CD4-positive, alpha-beta T cell treated with Interleukin-12 subunit alpha and Interleukin-12 subunit beta, for 1 hour (primary cell): ENCODE data around the gene RETREG1.
A peak's percentile ranks its signal among the peaks of the same experiment; 100 is the strongest.

Experiments used
- DNase-seq: peaks from one replicate; pipeline ENCODE4 v3.0.0-alpha.2; 2020

The RETREG1 gene

GRCh38 chr5:16579142-16579847, 37.5 kb downstream of the RETREG1 start:
- DNase-seq, result no peak

- no peak for DNase-seq
Observed at GRCh38 chr5:16578474-16578883, 38.3 kb downstream of the RETREG1 start.

DNA sequence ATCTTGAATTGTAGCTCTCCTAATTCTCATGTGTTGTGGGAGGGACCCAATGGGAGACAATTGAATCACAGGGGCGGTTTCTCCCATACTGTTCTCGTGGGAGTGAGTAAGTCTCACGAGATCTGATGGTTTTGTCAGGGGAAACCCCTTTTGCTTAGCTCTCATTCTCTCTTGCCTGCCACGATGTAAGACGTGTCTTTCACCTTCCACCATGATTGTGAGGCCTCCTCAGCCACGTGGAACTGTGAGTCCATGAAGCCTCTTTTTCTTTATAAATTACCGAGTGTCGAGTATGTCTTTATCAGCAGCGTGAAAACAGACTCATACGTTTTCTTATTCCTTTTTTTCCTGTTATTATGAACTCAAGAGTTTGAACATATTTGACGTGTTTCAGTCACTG, 39.1 kb downstream of the RETREG1 start:
- DNase-seq, result no peak

DNA sequence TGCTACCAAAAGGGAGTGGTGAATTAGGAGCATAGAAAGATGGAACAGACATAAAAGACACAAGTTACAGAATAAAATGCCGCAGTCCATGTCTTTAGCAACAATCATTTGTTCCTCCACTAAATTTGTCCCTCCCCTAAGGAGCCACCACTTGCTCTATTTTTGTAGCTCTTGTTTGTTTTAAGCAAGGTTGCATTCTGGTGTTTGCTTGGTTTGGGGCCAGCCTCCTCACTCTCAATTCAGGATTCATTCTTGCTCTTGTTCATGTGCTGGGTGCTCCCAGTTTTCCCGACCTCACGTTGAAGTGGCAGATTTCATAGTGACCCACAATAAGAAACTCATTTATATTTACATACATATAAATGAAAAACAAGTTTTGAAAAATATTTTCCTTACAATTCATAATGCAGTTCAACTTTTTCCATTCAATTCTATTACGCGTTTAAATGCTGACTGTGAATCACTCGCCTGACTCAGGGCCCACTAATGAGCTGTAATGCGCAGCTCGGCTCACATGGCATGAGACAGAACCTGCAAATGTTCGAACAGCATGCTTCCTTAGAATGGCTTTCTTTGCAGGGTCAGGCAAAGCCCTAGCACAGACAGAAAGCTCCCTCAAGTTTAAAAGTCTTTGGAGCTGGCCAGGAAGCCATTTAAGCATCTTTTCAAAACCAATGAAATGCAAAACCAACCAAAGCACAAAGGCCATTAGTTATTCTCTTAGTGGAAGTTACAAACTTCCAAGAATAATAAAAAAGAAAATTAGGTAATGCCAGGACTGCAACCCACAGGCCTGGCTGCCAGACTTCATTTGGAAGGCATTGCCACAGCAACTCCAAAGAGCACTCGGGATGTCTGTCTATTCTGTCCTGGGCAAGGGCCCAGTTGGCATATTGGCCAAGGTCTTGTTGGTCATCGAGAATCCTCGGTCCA, 41.7 kb downstream of the RETREG1 start:
- DNase-seq, result no peak

GRCh38 chr5:16573401-16573800, 43.4 kb downstream of the RETREG1 start:
- no peak for DNase-seq

- DNase-seq, result no peak
Observed at GRCh38 chr5:16572289-16573015, 44.3 kb downstream of the RETREG1 start.

DNA sequence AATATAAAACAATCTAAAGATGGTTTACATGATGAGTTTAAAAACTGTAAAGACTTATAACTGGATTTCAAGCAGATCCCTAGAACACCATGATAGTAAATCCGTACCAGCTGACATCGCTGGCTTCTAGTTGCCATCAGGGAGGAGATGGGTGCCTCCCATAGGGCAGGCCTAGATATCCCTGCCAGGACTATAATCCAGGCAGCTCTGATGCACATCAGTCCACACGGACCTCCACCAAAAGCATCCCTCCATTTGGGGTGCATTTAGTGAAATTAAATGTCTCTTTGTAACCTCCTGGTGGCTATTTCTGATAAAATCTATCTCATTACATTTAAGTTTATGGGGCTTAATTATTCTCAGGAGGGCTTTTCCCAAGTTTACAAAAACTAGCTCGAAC, 45.8 kb downstream of the RETREG1 start:
- DNase-seq, result no peak

GRCh38 chr5:16570121-16570815, 46.5 kb downstream of the RETREG1 start:
- DNase-seq, result no peak

GRCh38 chr5:16568875-16569580, 47.8 kb downstream of the RETREG1 start:
- no peak for DNase-seq

DNA sequence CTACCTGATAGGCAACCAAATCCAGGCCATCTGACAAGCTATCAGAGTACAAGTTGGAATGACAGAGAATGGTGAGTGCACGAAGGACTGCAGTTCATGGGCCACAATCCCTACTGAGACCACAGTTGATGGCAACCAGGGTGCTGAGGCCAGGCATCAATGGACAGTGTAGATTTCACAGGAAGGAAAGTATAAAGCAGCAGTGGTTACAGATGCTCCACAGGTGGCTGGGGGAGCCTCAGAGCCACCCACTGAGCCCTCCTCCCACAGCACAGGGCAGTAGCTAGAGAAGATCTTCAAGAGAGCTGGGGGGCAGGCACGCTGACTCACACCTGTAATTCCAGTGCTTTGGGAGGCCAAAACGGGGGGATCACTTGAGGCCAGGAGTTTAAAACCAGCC, 49.4 kb downstream of the RETREG1 start:
- no peak for DNase-seq

DNA sequence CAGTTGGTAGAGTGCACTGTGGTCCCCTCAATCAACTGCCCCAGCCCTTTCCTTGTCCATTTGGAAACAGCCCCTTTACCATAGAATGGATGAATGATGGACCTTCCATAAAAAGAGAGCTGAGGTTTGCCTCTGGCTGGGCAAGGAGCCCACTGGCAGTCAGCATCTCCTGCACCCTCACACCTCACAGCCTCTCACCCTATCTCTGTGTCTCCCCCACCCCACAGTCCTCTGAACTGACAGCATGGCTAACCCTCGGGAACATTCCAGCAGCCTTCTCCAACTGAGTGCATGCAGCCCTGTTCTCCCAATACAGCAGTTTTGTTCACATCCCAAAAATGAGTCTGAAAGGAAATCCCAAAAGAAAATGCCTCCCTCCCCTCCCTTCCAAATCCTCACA, 51.7 kb downstream of the RETREG1 start:
- DNase-seq, result no peak

DNA sequence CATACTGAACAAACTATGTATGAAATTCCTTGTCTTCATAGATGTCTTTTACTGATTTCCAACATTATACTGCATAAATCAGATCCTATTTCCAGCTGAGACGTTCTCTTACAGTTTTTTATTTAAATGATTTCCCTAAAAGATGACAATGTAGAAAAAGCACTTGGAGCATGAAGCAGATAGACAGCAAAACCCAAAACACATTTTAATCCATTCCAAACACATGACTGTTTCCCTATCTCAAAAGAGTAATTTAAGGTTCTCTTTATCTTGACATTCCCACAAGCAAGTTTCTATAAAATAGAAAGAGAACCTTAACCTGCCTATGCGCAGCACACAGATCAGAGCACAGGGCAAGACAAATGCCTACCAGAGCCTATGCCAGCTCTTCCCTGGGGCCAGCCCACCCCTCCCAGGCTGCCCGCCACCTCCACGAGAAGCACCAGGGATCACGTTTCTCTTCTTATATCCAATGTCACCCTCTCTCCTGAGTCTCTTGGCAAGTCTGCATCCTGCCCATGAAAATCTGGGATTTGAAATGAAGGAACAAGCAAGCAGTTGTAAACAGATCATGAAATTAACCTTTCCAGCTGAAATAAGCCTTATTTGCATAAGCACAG, 52.4 kb downstream of the RETREG1 start:
- no peak for DNase-seq

GRCh38 chr5:16563686-16564085, 53.1 kb downstream of the RETREG1 start:
- no peak for DNase-seq

GRCh38 chr5:16561660-16562059, 55.1 kb downstream of the RETREG1 start:
- DNase-seq, result no peak

DNA sequence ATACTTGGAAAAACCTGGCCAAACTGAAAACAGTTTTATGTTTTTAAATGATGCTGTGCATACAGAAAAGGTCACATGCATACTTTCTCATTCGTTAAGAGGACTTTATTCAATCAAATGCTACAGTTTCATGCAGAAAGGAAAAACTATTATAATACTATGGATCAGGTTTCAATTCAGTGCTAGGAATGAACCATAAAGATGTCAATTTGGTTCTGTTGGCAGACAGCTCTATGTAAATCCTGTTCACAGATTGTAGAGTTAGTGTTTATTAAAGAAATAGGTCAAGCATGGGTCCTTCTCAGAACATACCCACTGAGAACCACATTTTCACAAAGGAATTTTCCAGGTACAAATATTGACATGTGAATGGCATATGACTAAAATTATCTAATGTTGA, 57.1 kb downstream of the RETREG1 start:
- DNase-seq, result no peak

DNA sequence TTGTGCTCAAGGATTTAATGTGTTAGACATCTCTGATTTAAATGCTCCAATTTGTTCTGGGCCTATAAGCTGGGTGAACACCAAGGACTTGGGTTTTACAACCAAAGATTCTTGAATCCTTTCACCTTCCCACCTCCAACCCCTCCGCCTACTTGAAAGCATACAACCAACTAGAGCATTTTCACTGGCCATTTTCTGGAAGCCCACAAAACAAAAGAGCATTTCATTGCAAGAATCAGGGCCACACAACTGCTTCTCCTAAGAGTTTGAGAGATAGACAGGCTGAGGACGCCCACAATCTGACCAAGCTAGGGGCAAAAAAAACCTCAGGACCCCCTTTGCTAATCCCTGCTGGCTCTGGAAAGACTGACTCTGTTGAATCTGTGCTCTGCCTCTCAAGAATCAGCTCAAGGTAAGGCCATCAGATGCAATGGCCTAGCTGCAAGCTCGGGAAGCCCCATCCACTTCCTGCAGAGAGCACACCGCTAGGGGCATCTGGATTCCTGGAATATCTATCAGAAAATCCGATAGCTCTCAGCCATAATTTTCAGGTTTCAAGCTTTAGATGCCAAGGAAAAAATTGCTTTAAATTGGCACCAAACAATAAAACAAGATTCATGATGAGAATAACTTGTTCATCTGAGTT, 57.7 kb downstream of the RETREG1 start:
- no peak for DNase-seq

- DNase-seq, result no peak
Observed at GRCh38 chr5:16557477-16557876, 59.3 kb downstream of the RETREG1 start.

GRCh38 chr5:16554110-16554509, 62.7 kb downstream of the RETREG1 start:
- DNase-seq, result no peak

GRCh38 chr5:16552666-16553343, 64.0 kb downstream of the RETREG1 start:
- peak; percentile 9 for DNase-seq

GRCh38 chr5:16551628-16552027, 65.2 kb downstream of the RETREG1 start:
- no peak for DNase-seq
